Putamen (tissue), 1 donor: ENCODE data around the gene CASP8.

Experiments used
- DNase-seq: peaks from one replicate; pipeline ENCODE4 v3.0.0-alpha.2; 2016; ENCODE audit warnings: low spot score

The CASP8 gene

DNA sequence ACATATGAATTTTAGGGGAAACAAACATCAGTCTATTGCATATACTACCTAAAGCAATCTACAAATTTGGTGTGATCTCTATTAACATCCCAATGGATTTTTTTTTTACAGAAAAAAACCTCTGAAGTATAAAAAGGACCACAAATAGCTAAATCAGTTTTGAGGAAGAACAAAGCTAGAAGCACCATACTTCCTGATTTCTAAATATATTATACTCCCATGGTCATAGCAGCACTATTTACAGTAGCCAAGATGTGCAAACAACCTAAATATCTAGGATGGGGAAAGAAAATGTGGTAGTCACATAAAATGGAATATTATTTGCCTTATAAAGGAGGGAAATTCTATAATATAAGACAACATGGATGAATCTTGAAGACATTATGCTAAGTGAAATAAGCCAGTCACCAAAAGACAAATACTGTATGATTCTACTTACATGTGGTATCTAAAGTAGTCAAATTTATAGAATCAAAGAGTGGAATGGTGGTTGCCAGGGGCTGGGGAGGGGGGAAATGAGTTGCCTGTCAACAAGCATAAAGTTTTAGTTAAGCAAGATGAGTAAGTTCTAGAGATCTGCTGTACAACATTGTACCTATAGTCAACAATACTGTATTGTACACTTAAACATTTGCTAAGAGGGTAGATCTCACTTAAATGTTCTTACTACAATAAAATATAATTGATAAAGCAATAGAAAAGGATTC is 17.6 kb upstream of the CASP8 start:
- no peak for DNase-seq

- DNase-seq, result no peak
Measured at GRCh38 chr2:201244829-201245228, 15.5 kb upstream of the CASP8 start.

DNA sequence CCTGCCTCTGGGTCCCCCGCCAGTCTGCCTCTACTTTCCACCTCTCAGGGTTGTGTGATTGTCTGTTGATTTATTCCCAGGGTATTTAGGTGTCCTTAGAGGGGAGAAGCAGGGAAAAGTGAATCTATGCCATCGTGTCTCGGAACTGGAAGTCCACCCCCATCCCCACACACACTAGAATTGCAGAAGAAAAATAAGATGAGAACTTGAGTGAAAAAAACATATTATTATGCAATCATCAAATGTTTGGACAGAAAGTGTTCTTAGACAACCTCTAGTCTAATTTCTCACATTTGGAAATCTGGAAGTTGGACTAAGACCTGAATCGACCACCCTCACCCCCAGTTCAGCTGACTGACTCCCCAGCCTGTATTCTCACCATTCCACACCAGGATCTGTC is 14.1 kb upstream of the CASP8 start:
- no peak for DNase-seq

DNA sequence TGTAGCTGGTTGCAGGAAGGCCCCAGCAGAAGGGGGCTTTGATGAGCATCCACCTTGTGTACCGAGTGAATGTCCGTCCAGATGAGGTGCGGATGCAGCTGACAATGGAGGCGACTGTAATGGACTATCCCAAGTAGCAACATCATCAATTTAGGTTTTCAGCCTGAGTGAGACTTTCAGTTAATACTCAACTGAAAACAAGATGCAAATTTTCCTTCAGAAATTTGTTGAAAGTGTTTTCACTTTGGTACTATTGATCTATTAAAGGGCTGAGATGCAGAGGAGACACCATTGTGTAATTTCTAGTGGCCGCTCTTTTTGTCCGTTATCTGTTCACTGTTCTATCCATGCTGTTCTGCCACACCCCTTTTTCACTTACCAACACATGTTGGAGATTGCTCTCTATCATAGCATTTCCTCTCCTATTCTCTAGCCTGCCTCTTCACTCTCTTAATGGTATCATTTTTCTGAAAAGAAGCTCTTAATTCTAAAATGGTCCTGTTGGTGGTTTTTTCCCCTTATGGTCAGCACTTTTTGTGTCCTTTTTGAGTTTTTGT is 12.0 kb upstream of the CASP8 start:
- no peak for DNase-seq

- no peak for DNase-seq
Measured at GRCh38 chr2:201249889-201250288, 10.4 kb upstream of the CASP8 start.

DNA sequence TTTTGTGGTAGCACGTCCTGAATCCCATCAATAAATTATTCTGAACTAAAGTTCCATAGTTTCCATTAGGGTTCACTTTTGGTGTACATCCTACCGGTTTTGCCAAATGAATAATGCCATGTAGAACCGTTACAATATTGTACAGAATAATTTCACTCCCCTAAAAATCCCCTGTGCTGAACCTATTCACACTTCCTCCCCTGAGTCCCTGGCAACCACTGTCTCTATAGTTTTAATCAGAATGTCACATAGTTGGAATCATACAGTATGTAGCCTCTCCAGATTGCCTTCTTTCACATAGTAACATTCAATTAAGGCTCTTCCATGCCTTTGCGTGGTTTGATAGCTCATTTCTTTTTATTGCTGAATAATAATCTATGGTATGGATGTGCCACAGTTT is 9.6 kb upstream of the CASP8 start:
- no peak for DNase-seq

GRCh38 chr2:201254081-201254730 is 6.1 kb upstream of the CASP8 start:
- no peak for DNase-seq

DNA sequence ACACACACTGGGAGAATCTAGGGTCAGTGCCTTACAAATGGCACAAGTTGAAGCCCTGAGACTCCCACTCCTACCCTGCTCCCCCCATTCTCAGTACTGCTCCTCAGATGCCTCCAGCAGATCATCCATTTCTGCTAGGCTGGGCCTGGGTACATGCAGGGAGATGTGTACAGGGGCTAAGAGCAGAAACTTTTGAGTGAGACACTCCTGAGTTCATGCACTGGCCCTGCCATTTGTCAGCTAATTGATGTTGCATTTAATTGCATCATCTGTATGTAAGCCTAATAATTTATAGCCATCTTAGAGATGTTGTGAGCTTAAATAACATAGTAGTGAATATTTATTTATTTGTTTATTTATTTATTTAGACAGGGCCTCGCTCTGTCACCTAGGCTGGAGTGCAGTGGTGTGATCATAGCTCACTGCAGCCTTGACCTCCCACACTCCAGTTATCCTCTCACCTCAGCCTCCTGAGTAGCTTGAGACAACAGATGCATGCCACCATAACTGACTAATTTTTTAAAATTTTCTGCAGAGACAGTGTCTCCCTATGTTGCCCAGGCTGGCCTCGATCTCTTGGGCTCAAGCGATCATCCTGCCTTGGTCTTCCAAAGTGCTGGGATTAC is 4.8 kb upstream of the CASP8 start:
- DNase-seq, result no peak

DNA sequence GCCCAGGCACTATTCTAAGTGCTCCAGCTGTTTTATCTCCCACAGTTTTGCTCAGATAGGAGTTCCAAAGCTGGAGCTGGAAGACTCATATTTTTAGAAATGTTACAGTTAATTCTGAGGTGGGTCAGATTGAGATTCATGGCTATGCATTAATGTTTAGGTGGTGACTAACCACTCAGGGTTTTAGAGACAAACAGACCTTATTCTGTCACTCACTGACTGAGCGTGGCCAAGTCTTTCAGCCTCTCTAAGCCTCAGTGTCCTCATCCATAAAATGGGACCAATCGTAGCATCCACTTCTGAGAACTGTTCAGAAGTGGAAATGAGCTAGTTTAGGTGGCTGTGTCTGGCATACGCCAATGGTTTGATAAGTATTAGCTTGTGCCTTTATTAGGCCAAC is 4.3 kb upstream of the CASP8 start:
- DNase-seq, result no peak

GRCh38 chr2:201257381-201257955 is 2.9 kb upstream of the CASP8 start:
- DNase-seq, result no peak

DNA sequence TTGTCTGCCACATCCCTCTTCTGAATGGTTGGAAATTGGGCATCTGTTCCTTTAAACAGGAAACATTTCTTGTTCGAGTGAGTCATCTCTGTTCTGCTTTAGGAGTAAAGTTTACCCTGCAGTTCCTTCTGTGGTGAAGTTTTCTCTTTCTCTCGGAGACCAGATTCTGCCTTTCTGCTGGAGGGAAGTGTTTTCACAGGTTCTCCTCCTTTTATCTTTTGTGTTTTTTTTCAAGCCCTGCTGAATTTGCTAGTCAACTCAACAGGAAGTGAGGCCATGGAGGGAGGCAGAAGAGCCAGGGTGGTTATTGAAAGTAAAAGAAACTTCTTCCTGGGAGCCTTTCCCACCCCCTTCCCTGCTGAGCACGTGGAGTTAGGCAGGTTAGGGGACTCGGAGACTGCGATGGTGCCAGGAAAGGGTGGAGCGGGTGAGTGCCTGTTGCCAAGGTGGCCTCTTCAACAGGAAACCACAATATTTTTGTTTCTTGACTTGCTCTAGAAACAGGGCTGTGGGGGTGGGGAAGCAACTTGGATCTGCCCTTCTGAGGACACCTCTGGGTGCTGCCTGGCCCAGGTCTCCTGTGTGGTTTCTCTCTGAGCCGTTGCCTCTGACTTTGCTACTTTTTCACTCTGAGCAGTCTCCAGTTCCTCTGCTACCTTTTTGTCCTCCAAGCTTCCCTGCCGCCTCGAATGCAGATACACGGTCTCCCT is 2.2 kb upstream of the CASP8 start:
- DNase-seq, result peak; percentile 24

DNA sequence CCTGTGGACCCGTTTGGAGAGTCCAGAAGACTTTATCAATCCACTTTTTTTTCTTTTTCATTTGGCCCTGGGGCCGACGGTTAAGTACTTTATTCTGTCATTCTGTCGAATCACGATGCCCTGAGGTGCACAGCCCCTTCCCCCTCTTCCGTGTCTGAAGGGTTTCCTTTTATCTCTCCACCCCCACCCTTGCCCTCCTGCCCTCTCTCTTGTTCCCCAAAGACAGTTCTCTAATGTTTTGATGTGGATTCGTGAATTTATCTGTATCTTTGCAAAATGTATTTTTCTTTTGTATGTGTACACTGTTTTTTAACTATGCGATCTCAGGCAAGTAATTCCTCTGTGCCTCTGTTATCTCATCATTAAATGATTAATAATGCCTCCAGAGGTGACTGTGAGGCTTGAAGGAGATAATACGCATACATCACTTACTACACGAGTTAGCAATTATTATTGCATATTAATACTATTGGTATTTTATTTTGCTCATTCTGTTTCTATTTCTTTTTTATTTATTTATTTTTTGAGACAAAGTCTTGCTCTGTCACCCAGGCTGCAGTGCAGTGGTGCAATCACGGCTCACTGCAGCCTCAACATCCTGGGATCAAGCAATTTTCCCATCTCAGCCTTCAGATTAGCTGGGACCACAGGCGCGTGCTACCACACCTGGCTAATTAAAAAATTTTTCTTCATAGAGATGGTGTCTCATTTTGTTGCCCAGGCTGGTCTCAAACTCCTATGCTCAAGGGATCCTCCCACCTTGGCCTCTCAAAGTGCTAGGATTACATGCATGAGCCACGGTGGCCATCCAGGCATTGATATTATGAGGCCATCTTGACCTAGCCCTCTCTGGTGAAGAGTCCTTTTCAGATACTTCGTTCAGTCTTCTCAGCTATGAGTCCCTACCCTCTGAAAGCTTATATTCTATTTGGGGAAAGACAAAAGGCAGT is 1.4 kb upstream of the CASP8 start:
- no peak for DNase-seq

- no peak for DNase-seq
Measured at GRCh38 chr2:201261471-201261870, 1.1 kb downstream of the CASP8 start.

DNA sequence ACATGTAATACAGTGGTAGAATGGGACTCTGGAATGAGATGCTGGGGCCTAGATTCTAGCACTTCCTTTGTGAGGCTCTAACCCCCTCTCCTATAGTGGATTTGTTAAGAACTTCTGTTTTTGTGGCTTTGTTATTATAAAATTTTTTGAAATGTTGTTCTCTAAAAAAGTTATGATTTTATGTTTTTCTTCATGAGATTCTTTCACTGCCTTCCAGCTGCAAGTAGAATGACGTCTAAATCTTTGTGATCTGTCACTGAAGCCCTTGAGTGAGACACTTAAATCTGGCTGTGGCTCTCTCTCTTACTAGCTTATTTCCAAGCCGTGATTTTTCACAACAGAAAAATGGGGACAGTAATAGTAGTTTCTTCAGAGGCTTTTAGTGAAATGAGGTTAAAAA is 1.6 kb downstream of the CASP8 start:
- DNase-seq, result no peak

- DNase-seq, result no peak
Measured at GRCh38 chr2:201262718-201263117, 2.4 kb downstream of the CASP8 start.

GRCh38 chr2:201263779-201264178 is 3.4 kb downstream of the CASP8 start:
- DNase-seq, result no peak

GRCh38 chr2:201264472-201265173 is 4.3 kb downstream of the CASP8 start:
- DNase-seq, result no peak

GRCh38 chr2:201266629-201267028 is 6.3 kb downstream of the CASP8 start:
- DNase-seq, result no peak

GRCh38 chr2:201267278-201268030 is 7.1 kb downstream of the CASP8 start:
- no peak for DNase-seq

- DNase-seq, result no peak
Measured at GRCh38 chr2:201269764-201270163, 9.4 kb downstream of the CASP8 start.
